HG03175 (cell line): ENCODE data around the gene TTBK2.
"Not testable (repeated sequence)": the region's sequence is repeated elsewhere in the genome, so short reads cannot be mapped to it uniquely, and the experiment has no call there.

Source experiments
- ATAC-seq: cut with Tn5 transposase; IDR thresholded peaks from one replicate; pipeline ENCODE4 v1.9.1; 2021; ENCODE audit warnings: mild to moderate bottlenecking, moderate library complexity; ENCODE audit not compliant: unreplicated experiment

Gene TTBK2

DNA sequence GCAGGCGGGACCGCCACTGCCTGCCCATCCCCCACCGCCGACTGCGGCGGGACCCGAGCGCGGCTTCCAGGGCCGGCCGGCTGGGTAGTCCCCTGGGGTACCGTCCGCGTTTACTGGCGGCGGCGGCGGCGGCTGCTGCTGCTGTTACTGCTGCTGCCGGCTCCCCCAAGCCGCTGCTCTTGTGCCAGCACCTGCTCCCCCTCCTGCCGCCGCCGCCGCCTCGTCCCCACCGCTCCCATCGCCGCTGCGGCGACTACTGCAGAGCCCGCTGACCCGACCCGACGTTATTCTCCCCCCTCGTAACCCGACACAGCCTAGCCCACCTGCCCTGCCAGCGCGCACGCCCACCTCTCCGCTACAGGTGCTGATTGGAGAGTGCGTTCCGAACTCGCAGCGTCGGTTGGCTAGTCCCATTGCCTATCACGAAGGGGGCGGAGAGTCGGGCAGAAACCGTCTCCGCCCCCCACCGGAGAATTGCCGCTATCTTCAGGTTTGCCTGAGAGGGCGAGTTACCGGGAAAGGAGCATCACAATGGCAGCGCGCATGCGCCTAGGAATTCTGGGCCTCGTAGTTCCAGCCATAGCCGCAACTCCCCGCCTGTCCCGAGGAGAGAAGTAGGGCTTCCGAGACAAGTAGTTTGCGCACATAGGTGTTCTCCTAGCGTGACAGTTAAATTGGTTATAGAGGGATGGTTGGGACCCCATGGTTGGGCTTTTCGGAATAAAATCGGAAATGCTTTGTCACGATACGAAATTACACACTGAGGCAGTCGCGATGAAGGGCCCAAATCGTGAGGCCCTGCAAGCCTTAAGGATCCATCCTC, at the start of gene TTBK2:
Gene TTBK2, minus strand, starts transcription at position 260 of the 823 bp plus-strand sequence. CDS start 42,161 bp downstream, outside the sequence.
- ATAC-seq: peak; percentile 96

DNA sequence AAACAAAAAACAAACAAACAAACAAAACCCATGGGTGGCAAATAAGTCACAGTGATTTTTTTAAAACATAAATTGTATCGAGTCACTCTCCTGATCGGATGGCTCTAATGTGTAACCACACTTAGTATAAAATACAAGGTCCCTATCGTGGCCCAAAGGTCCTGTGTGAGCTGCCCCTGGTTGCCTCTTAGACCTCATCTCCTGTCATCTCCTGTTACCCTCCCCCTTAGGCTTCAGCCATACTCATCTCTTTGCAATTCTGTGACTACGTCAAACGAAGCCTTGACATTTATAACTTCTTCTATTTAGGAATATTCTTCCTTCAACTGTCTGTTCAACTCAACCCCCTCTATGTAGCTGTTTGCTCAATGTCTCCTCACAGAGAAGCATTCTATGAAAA, 43.9 kb upstream of the TTBK2 start:
- ATAC-seq: no peak

DNA sequence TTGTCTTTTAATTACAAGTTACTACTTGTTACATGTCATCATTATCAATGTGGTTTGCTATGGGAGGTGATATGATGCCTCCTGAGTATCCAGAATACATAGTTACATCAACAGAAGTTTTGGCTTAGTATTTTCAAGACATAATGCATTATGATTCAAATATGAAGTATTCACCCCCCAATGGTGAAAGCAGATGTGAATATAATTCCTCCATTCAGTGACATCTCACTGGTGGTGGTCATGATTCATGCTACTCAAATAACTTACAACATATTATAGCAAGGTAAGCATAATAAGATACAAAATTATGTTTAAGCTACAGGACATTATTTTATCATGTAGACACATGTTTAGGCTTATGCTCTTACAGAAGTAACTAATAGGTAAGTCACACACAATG, 34.9 kb upstream of the TTBK2 start:
- ATAC-seq: no peak

DNA sequence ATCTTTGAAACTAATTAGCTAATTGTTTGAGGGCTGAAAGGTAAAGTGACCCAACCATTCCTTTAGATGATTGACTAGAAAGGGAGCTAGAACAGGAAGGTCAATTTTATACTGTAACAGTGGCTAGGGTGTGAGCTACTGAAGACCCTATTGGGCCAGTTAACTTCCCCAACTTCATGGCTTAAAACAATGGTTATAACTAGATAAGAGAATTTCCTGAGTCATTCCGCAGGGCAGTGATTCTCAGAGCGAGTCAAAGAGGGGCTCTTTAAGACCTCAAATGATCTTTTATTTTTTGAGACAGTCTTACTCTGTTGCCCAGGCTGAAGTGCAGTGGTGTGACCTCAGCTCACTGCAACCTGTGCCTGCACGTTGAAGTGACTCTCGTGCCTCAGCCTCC, 33.7 kb upstream of the TTBK2 start:
- no peak for ATAC-seq

DNA sequence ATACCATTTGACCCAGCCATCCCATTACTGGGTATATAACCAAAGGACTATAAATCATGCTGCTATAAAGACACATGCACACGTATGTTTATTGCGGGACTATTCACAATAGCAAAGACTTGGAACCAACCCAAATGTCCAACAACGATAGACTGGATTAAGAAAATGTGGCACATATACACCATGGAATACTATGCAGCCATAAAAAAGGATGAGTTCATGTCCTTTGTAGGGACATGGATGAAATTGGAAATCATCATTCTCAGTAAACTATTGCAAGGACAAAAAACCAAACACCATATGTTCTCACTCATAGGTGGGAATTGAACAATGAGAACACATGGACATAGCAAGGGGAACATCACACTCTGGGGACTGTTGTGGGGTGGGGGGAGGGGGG, 28.3 kb upstream of the TTBK2 start:
- not testable (repeated sequence) for ATAC-seq

DNA sequence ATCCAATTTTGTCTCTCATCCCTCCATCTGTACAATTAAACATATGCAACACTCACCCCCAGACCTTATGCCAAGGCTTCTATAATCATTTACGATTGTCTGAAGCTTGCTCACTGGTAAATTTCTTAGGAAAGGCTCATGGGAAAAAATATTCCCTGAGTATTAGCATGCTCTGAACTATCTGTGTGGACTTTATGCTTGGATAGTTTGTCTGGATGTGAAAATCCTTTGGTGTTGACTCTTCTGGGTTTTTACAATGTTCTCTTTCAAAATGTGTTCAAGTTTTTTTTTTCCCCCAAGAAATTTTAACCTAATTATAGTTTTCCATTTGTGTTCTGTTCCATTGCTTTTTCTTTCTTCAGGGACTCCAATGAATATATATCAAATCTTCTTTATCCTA, 19.9 kb upstream of the TTBK2 start:
- ATAC-seq: no peak

DNA sequence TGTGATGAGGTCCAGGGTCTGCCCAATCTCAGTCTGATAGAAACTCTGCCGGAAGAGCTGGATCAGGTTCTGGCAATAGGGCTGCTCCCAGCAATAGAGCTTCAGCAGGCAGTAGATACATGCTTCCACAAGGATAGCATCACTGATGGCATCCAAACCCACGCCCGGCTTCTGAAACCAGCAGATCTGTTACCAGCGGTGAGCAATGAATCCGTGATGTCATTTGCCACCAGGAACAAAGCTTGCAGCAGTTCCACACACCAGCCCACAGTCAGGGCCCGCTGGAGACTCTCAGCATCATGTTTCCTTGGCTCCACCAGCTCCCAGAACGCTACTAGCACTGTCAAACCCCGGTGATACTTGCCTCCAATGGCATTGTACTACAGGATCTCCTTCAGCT, 19.3 kb upstream of the TTBK2 start:
- ATAC-seq: no peak

DNA sequence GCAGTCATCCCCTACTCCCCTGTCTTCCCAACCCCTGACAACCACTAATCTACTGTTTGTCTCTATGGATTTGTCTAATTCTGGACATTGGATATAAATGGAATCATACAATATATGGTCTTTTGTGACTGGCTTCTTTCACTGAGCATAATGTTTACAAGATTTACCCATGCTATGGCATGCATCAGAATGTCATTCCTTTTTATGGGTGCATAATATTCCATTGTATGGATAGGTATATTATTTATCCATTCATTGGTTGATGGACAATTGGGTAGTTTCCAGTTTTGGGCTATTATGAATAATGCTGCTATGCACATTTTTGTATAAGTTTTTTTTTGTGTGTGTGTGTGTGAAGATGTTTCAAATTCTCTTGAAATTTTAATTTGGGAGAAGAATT, 16.6 kb upstream of the TTBK2 start:
- ATAC-seq: no peak

DNA sequence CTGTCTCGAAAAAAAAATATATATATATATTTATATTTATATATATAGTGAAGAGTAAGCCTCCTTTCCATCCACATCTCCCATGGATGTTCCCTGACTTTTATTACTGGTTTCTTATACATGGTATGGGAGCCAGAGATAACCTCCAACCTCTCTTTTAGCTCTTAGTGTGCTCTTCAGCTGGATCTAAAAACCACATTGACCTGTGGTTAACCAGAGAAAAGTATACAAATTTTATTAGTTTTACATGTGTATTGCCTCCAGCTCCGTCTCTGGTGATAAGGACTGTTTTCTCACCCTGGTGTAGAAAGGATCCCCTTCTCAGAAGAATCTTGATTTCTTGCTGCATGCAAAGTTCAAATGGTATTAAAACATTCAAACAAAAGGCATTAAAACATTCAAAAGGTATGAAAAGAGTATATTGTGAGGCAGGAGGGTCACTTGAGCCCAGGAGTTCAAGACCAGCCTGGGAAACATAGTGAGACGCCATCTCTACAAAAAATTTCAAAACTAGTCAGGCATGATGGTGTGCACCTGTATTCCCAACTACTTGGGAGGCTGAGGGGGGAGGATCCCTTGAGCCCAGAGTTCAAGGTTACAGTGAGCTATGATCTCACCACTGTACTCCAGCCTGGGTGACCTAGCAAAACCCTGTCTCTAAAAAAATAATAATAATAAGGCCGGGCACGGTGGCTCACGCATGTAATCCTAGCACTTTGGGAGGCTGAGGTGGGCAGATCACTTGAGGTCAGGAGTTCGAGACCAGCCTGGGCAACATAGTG, 13.5 kb upstream of the TTBK2 start:
- no peak for ATAC-seq

DNA sequence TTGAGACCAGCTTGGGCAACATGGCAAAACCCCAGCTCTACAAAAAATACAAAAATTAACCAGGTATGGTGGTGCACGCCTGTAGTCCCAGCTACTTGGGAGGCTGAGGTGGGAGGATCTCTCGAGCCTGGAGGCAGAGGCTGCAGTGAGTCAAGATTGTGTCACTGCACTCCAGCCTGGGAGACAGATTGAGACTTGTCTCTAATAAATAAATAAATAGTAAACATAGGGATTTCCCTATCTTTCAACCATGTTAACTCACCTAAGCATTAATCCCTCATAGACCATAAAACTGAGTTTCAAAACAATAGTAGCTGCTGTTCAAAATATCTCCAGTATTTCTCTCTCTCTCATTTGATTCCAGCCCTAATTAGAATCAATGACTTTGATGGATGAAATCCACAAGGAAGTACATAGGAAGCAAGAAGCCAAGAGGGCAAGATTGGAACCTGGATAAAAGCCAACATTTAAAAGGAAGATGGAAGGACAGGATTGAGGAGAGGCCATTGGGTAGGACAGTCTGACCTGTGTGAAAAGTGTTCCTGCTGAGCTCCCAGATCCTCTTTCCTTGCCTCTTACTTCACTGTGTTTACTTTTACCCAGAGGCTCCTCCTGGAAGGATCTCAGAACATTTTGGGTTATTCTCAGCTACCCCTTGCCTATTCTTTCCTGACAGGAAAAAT, 12.4 kb upstream of the TTBK2 start:
- ATAC-seq: no peak

DNA sequence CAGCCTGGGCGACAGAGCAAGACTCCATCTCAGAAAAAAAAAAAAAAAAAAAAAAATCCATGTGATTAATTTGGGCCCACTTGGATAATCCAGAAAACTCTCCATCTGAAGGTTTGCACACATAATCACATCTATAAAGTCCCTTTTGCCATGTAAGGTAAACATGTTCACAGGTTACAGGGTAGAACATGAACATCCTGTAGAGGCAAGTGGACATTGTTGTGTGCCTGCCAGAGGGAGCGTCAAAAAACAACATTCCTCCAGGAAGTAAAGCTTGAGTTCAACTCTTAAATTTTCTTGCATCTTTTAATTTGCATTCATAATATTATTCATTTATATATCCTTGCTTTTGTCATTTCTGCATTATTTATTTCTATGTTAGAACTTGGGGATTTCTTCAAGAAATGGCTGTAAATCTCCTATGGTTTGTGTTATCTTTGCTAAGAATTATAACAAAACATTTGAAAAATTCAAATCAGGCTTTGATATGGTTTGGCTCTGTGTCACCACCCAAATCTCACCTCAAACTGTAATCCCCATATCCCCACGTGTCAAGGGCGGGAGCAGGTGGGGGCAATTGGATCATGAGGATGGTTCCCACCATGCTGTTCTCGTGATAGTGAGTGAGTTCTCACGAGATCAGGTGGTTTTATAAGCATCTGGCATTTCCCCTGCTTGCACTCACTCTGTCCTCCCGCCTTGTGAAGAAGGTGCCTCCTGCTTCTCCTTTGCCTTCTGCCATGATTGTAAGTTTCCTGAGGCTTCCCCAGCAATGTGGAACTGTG, 11.3 kb upstream of the TTBK2 start:
- no peak for ATAC-seq

DNA sequence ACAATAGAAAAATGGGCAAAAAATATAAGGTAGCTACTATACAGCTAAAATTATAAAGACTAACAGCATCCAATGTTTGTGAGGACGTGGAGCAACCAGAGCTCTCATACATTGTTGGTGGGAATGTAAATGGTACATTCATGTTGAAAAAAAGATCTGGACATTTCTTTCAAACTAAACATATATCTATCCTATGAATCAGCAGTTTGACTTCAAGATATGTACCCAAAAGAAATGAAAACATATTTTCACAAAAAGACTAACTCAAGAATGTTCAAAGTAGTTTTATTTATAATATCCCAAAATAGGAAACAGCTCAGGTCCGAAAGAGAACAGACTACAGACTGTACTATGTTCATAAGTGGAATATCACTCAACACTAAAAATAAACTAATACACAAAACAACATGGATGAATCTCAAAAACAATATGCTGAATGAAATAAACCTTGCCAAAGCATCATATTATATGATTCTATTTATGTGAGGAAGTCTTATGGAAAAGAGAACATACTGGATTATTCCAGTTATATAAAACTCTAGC, 8.8 kb upstream of the TTBK2 start:
- ATAC-seq: no peak

DNA sequence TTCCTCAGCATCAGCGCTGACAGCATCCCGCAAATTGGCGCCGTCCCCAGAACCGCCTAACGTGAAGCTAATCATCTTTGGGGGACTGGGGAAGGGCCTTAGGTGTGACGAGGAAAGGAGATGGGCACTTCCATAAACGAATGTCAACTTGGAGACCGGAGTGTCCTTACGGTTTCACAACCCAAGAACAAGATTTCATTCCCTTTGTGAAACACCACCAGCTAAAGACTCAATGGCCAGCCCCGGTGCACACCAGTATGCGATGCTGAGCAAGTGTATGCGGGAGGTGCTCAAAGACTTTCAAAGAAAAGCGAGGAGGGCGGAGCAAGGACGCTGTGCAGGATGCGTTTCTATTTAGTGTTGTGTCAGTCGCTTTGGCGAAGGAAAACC, 759 bp upstream of the TTBK2 start:
- ATAC-seq: no peak

DNA sequence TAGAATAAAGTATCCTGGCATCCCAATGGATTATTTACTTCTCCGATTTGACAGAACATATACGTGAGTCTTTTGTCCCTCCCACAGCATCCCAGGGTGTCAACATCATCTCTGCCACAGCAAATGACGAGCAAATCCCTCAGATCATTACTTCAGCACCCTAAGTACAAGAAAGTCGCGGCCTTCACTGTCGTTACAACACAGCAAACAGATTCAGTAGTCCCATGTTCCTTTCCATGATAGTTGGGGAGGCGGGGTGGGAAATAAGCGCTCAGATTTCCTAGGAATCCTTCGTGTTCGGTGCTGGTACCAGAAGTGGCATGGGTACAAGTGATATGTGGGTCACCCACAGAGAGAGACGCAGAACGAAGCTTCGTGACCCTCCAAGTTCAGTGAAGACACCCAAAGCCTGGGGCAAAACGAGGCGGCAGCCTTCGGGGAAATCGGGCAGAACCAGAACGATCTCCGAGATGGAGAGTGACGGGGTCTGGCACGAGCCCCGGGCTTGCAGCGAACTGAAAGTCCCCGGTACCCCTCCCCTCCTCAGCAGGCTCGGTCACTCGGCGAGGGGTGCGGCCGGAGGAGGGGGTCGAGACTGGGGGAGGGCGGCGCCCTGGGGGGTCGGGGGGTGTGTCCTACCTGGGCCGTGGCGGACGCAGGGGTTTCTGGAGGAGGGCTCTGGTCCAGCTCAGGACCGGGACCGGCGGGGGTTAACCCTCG, 619 bp downstream of the TTBK2 start:
- peak; percentile 4 for ATAC-seq

DNA sequence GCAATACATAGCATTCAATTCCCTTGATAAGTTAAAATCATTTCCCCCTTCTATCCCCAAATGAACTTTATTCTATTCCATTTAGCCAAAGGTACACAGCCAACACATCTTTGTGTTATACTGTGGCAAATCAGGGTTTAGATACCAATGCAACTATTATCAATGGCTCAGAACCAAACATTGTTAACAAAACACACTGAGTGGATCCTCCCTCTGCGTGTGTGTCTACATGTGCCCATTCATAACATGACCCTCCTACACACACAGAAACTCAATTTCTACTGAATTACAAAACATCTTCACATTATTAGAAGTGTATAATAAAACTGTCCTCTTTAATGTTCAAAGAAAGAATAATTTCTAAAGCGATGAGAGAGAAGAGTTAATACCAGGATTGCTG, 1.3 kb downstream of the TTBK2 start:
- ATAC-seq: no peak

DNA sequence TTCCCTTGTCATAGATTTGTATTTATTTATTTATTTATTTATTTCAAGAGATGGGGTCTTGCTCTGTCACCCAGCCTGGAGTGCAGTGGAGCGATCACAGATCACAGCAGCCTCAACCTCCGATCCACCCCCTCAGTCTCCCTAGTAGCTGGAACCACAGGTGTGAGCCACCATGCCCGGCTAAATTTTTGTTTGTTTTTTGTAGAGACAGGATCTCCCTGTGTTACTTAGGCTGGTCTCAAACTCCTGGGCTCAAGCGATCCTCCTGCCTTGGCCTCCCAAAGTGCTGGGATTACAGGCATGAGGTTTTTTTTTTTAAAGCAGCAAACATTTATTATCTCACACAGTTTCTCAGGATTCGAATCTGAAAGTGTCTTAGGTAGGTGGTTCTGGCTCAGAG, 2.5 kb downstream of the TTBK2 start:
- no peak for ATAC-seq

DNA sequence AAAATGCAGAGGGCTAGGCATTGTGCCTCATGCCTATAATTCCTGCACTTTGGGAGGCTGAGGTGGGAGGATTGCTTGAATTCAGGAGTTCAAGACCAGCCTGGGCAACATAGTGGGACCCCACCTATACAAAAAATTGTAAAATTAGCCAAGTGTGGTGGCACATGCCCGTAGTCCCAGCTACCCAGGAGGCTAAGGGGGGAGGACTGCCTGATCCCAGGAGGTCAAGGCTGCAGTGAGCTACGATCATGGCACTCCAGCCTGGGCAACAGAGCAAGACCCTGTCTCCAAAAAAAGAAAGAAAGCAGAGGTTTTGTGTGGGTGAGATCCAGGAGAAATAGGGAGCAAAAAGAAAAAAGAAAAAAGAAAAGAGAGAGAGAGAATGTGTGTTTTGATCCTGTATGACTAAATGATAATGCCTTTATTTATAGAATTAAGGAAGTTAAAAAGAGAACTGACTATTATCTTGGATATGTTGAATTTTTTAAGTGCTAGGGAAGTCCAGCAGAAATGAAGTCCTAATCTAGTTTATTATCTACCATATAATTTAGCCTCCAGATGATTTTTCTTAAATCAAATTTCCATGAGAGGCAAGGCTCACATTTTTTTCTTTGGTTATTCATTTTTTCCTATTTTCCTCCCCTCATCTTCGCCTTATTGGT, 4.8 kb downstream of the TTBK2 start:
- ATAC-seq: no peak

DNA sequence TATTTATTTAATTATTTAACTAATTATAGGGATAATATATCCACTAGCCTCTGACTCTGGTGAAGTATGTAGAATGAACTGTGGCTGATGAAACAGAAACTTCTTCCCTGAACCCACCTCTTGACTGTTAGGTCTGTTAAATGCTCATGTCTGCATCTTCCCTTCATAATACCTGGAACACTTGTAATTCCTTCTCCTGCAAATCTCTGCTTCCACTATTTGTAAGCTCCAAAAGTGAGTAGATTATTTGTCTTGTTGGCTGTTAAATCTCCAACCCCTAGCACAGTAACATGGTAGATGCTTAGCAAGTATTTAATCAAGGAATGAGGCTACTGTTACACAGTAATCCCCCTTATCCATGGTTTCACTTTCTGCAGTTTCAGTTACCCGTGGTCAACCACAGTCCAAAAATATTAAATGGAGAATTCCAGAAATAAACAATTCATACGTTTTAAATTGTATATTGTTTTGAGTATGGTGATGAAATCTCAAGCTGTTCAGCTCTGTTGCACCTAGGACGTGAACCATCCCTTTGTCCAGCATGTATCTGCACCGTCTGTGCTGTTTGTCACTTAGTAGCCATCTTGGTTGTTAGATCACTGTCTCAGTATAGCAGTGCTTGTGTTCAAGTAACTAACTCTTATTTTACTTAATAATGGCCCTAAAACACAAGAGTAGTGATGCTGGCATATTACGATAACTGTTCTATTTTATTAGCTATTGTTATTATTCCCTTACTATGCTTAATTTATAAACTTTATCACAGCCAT, 5.7 kb downstream of the TTBK2 start:
- ATAC-seq: no peak
